HG02981 (cell line): ENCODE data around the gene TEDDM1.
"Not testable (repeated sequence)": the region's sequence is repeated elsewhere in the genome, so short reads cannot be mapped to it uniquely, and the experiment has no call there.

Experiments
- ATAC-seq: cut with Tn5 transposase; IDR thresholded peaks from one replicate; pipeline ENCODE4 v1.9.1; 2021; ENCODE audit warnings: mild to moderate bottlenecking, moderate library complexity; ENCODE audit not compliant: unreplicated experiment

The TEDDM1 gene

GRCh38 chr1:182381962-182382819 is 18.3 kb downstream of the TEDDM1 start:
- no peak for ATAC-seq

GRCh38 chr1:182380199-182380598 is 20.3 kb downstream of the TEDDM1 start:
- ATAC-seq = no peak

GRCh38 chr1:182379781-182380180 is 20.7 kb downstream of the TEDDM1 start:
- ATAC-seq = not testable (repeated sequence)

GRCh38 chr1:182376936-182377574 is 23.4 kb downstream of the TEDDM1 start:
- ATAC-seq = no peak

- ATAC-seq = no peak
Measured at GRCh38 chr1:182374101-182374834, 26.2 kb downstream of the TEDDM1 start.

GRCh38 chr1:182370532-182370931 is 29.9 kb downstream of the TEDDM1 start:
- ATAC-seq = no peak

GRCh38 chr1:182368903-182369302 is 31.6 kb downstream of the TEDDM1 start:
- ATAC-seq = no peak

GRCh38 chr1:182368358-182368757 is 32.1 kb downstream of the TEDDM1 start:
- no peak for ATAC-seq

- ATAC-seq = no peak
Measured at GRCh38 chr1:182367926-182368325, 32.5 kb downstream of the TEDDM1 start.

- no peak for ATAC-seq
Measured at GRCh38 chr1:182366596-182366995, 33.9 kb downstream of the TEDDM1 start.

GRCh38 chr1:182359645-182360044 is 40.8 kb downstream of the TEDDM1 start:
- ATAC-seq = no peak

- no peak for ATAC-seq
Measured at GRCh38 chr1:182357913-182358312, 42.6 kb downstream of the TEDDM1 start.

- ATAC-seq = no peak
Measured at GRCh38 chr1:182357171-182357570, 43.3 kb downstream of the TEDDM1 start.

- ATAC-seq = no peak
Measured at GRCh38 chr1:182355723-182356098, 44.8 kb downstream of the TEDDM1 start.

- no peak for ATAC-seq
Measured at GRCh38 chr1:182351790-182352364, 48.6 kb downstream of the TEDDM1 start.

- no peak for ATAC-seq
Measured at GRCh38 chr1:182350839-182351238, 49.6 kb downstream of the TEDDM1 start.

GRCh38 chr1:182348961-182349747 is 51.3 kb downstream of the TEDDM1 start:
- no peak for ATAC-seq
